ENCODE data around the gene ZNF79.

Gene ZNF79

GRCh38 chr9:127390248-127390545 lies 34.0 kb upstream of the ZNF79 start:
- ChIA-PET CTCF (no interaction called here), POLR2A (no interaction called here)
- no peak for TF ChIP-seq L3MBTL2 (conservative IDR thresholded peaks at IDR 0.05)
- TF ChIP-seq CTBP1 (IDR thresholded peaks at IDR 0.05; ENCODE audit: borderline replicate concordance), result no peak
- no peak for DNase-seq (ENCODE audit: extremely low spot score)

- DNase-seq (ENCODE audit: extremely low spot score), result no peak
- ChIA-PET CTCF (no interaction called here), POLR2A (no interaction called here)
- TF ChIP-seq FOXA1 (IDR thresholded peaks at IDR 0.05) (no peak), FOXK2 (IDR thresholded peaks at IDR 0.05) (no peak), ELF4 (IDR thresholded peaks at IDR 0.05) (no peak), BHLHE40 (IDR thresholded peaks at IDR 0.05; ENCODE audit: borderline replicate concordance) (no peak), CTBP1 (IDR thresholded peaks at IDR 0.05; ENCODE audit: borderline replicate concordance) (no peak), ZNF384 (IDR thresholded peaks at IDR 0.05) (no peak)
These were observed 33.6 kb upstream of the ZNF79 start for GRCh38 chr9:127390563-127390962.

- CTCF ChIA-PET, result no interaction called here
- POLR2A ChIA-PET, result no interaction called here
These were observed 32.0 kb upstream of the ZNF79 start for GRCh38 chr9:127392166-127392565.

GRCh38 chr9:127392976-127393375 lies 31.2 kb upstream of the ZNF79 start:
- CTCF ChIA-PET, result interaction anchor here (1.2 kb wide), 1 partner anchor 32 kb away, joined by 3 read pairs; no protein-coding TSS in a partner anchor
- TF ChIP-seq TARDBP (IDR thresholded peaks at IDR 0.05) (no peak), BHLHE40 (IDR thresholded peaks at IDR 0.05; ENCODE audit: borderline replicate concordance) (no peak), FOXM1 (IDR thresholded peaks at IDR 0.05; ENCODE audit: borderline replicate concordance) (no peak), CTBP1 (IDR thresholded peaks at IDR 0.05; ENCODE audit: borderline replicate concordance) (no peak), ZNF384 (IDR thresholded peaks at IDR 0.05) (no peak), SUZ12 (IDR thresholded peaks at IDR 0.05) (no peak), FOXA1 (IDR thresholded peaks at IDR 0.05) (no peak), NFRKB (IDR thresholded peaks at IDR 0.05) (no peak), PKNOX1 (IDR thresholded peaks at IDR 0.05) (no peak), FOXK2 (IDR thresholded peaks at IDR 0.05) (no peak), HDGF (IDR thresholded peaks at IDR 0.05; ENCODE audit: borderline replicate concordance) (no peak), ARNT (IDR thresholded peaks at IDR 0.05) (no peak), LEF1 (IDR thresholded peaks at IDR 0.05; ENCODE audit: borderline replicate concordance) (no peak), SP1 (IDR thresholded peaks at IDR 0.05) (no peak), ELF4 (IDR thresholded peaks at IDR 0.05) (no peak)
- POLR2A ChIA-PET, result no interaction called here
- DNase-seq (ENCODE audit: extremely low spot score), result no peak

More at GRCh38 chr9:127392166-127392565, 32.0 kb upstream of the ZNF79 start:
- TF ChIP-seq FOXA1 (IDR thresholded peaks at IDR 0.05) (no peak), LEF1 (IDR thresholded peaks at IDR 0.05; ENCODE audit: borderline replicate concordance) (no peak), SUZ12 (IDR thresholded peaks at IDR 0.05) (no peak), ELF4 (IDR thresholded peaks at IDR 0.05) (no peak), FOXM1 (IDR thresholded peaks at IDR 0.05; ENCODE audit: borderline replicate concordance) (no peak), PKNOX1 (IDR thresholded peaks at IDR 0.05) (no peak), ZNF384 (IDR thresholded peaks at IDR 0.05) (no peak), L3MBTL2 (conservative IDR thresholded peaks at IDR 0.05) (no peak), HDGF (IDR thresholded peaks at IDR 0.05; ENCODE audit: borderline replicate concordance) (no peak), CTBP1 (IDR thresholded peaks at IDR 0.05; ENCODE audit: borderline replicate concordance) (no peak), ARNT (IDR thresholded peaks at IDR 0.05) (no peak), FOXK2 (IDR thresholded peaks at IDR 0.05) (no peak), BHLHE40 (IDR thresholded peaks at IDR 0.05; ENCODE audit: borderline replicate concordance) (no peak), TARDBP (IDR thresholded peaks at IDR 0.05) (no peak)
- no peak for DNase-seq (ENCODE audit: extremely low spot score)

- CTCF ChIA-PET, result interaction anchor here (1.2 kb wide), 1 partner anchor 33 kb away, joined by 3 read pairs; no protein-coding TSS in a partner anchor
- POLR2A ChIA-PET, result no interaction called here
- TF ChIP-seq LEF1 (IDR thresholded peaks at IDR 0.05; ENCODE audit: borderline replicate concordance), result no peak
- no peak for TF ChIP-seq TARDBP (IDR thresholded peaks at IDR 0.05)
- no peak for TF ChIP-seq CTBP1 (IDR thresholded peaks at IDR 0.05; ENCODE audit: borderline replicate concordance)
- no peak for TF ChIP-seq ZNF384 (IDR thresholded peaks at IDR 0.05)
- no peak for DNase-seq (ENCODE audit: extremely low spot score)
These were observed 30.5 kb upstream of the ZNF79 start for GRCh38 chr9:127393645-127394044.

GRCh38 chr9:127395497-127396252 lies 28.5 kb upstream of the ZNF79 start:
- ChIA-PET POLR2A (interaction anchor here (0.9 to 1.7 kb wide), 2 partner anchors 28 to 56 kb away, joined by 3 to 18 read pairs; partner anchors contain the start of genes LRSAM1, RPL12 and ZNF79), CTCF (no interaction called here)
- TF ChIP-seq FOXM1 (IDR thresholded peaks at IDR 0.05; ENCODE audit: borderline replicate concordance) (no peak), SUZ12 (IDR thresholded peaks at IDR 0.05) (no peak), ZNF384 (IDR thresholded peaks at IDR 0.05) (no peak), ELF4 (IDR thresholded peaks at IDR 0.05) (no peak), ARNT (IDR thresholded peaks at IDR 0.05) (no peak), PKNOX1 (IDR thresholded peaks at IDR 0.05) (no peak), TARDBP (IDR thresholded peaks at IDR 0.05) (no peak), L3MBTL2 (conservative IDR thresholded peaks at IDR 0.05) (no peak), FOXA1 (IDR thresholded peaks at IDR 0.05) (no peak), LEF1 (IDR thresholded peaks at IDR 0.05; ENCODE audit: borderline replicate concordance) (no peak), CTBP1 (IDR thresholded peaks at IDR 0.05; ENCODE audit: borderline replicate concordance) (no peak), SP1 (IDR thresholded peaks at IDR 0.05) (no peak), BHLHE40 (IDR thresholded peaks at IDR 0.05; ENCODE audit: borderline replicate concordance) (no peak), FOXK2 (IDR thresholded peaks at IDR 0.05) (no peak), HDGF (IDR thresholded peaks at IDR 0.05; ENCODE audit: borderline replicate concordance) (no peak), NFRKB (IDR thresholded peaks at IDR 0.05) (no peak)
- no peak for DNase-seq (ENCODE audit: extremely low spot score)

Measured in HEK293T (cell line).